Psoas muscle (tissue), 8 donors: ENCODE data around the gene AHI1. TPM values are rescaled to one million over a fixed set of nuclear protein-coding genes. Genes with fewer than 3 reads are reported as not detected.

ENCODE experiments used
- ATAC-seq, 4 donors: fragments of 200-7000 bp; cut with Tn5 transposase; one replicate each; pipeline ENCODE4 v1.9.1; 2020; ENCODE audit warnings: moderate library complexity in 3 of 4, mild to moderate bottlenecking in 2 of 4
- DNase-seq, 2 donors: peaks; one replicate each; pipeline ENCODE4 v3.0.0-alpha.2; 2020
- H3K27ac ChIP-seq: fragments of 200-600 bp; one replicate; pipeline ENCODE4 v1.8.0; 2022
- H3K27me3 ChIP-seq, 3 donors: fragments of 200-600 bp in 1 of 3; one replicate each; pipeline versions ENCODE4 v1.6.1 to v1.8.0; 2013 to 2022; ENCODE audit warnings: low read length in 2 of 3, mild to moderate bottlenecking in 2 of 3, moderate library complexity in 1 of 3; ENCODE audit not compliant: insufficient read depth in 3 of 3
- H3K36me3 ChIP-seq, 2 donors: fragments of 200-600 bp in 1 of 2; one replicate each; pipeline versions ENCODE4 v1.6.1 to v1.8.0; 2013 to 2022; ENCODE audit warnings: low read depth in 1 of 2, mild to moderate bottlenecking in 1 of 2, moderate library complexity in 1 of 2; ENCODE audit not compliant: insufficient read depth in 1 of 2
- H3K4me1 ChIP-seq: fragments of 200-600 bp; one replicate; pipeline ENCODE4 v1.8.0; 2022
- H3K4me3 ChIP-seq: fragments of 200-600 bp; one replicate; pipeline ENCODE4 v1.8.0; 2022; ENCODE audit warnings: mild to moderate bottlenecking
- H3K9me3 ChIP-seq: fragments of 200-600 bp; one replicate; pipeline ENCODE4 v1.8.0; 2022
- WGBS, 3 donors: extraction: QIAGEN DNeasy Blood & Tissue Kit; methylation state at CpG; one replicate each; pipeline versions ENCODE4 v1.1.6 to v1.1.7; 2013; 5-methylcytosine and 5-hydroxymethylcytosine counted together
- intact Hi-C, 2 donors: fragments of 100-400 bp; cut with DNase I; formaldehyde crosslinking; loops; one replicate each; pipeline versions ENCODE4 v1.11.0 to v1.14.2; 2022
- polyA plus RNA-seq, 3 donors: library from polyadenylated mRNA; stranded (reverse); fragments of 200-250 nt; gene quantifications; one replicate each; pipeline ENCODE4 v1.2.3, GENCODE V29; 2013
- total RNA-seq, 4 donors: library from RNA; stranded (reverse); fragmentation: NEBNext Ultra II Directional in 2 of 4; extraction: Animal tissue kit (Norgen Biotek cat#: 25700) in 2 of 4; gene quantifications; one replicate each; pipeline versions ENCODE4 v1.2.1 to v1.2.4, GENCODE V29; 2021 to 2023
- TF ChIP-seq, protein P1 (sequence below): fragments of 200-600 bp; IDR thresholded peaks from one replicate; pipeline ENCODE4 v1.8.0; 2022; ENCODE audit warnings: antibody characterized with exemption
- donor health status: healthy with polysubstance abuse.
- donor health status: DM: no; HTN: no; CAD: no; lungs with moderate emphysema.
- donor health status: Bipolar disorder and iron deficiency.
- donor health status: healthy.
- donor health status: DM: yes; HTN: yes; CAD: no.
- donor health status: DM: no; HTN: no; CAD: no.
- donor health status: DM: no; HTN: no; CAD: no.
- donor health status: DM: yes; HTN: yes; CAD: no.

AHI1 gene
- total and polyA plus RNA-seq, 7 donors = 5.5 to 14.2 (median 8.3) TPM

DNA sequence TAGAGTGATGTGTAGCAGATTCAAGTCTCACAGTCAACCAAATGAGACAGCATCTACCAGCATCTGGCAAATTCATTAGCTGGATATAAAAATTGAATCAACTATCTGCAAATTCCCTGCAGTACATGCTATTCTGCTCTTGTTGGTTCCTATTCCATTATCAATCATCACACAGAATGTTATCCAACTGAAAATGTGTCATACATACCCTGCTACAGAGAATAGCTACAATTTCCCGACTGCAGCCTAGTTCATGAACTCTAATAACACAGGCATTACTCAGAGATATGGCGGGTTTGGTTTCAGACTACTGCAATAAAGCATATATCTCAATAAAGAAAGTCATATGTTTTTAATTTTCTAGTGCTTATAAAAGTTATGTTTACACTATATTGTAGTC, 78.4 kb downstream of the AHI1 start:
- DNase-seq = no peak
- no peak overlapping the region for H3K4me3 ChIP-seq
- H3K4me1 ChIP-seq = no peaks in the 10 kb centered on the region
- TF ChIP-seq, protein P1, sequence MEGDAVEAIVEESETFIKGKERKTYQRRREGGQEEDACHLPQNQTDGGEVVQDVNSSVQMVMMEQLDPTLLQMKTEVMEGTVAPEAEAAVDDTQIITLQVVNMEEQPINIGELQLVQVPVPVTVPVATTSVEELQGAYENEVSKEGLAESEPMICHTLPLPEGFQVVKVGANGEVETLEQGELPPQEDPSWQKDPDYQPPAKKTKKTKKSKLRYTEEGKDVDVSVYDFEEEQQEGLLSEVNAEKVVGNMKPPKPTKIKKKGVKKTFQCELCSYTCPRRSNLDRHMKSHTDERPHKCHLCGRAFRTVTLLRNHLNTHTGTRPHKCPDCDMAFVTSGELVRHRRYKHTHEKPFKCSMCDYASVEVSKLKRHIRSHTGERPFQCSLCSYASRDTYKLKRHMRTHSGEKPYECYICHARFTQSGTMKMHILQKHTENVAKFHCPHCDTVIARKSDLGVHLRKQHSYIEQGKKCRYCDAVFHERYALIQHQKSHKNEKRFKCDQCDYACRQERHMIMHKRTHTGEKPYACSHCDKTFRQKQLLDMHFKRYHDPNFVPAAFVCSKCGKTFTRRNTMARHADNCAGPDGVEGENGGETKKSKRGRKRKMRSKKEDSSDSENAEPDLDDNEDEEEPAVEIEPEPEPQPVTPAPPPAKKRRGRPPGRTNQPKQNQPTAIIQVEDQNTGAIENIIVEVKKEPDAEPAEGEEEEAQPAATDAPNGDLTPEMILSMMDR = no peak
- 86 to 89% (median 88%) methylated on average over 2 of the region's 2 CpGs for WGBS, 3 donors
- intact Hi-C loops = no loop called here
- H3K36me3 ChIP-seq = peaks cover 0 to 4% of the 10 kb centered on the region in 2 donors
- H3K9me3 ChIP-seq = no peaks in the 10 kb centered on the region
- H3K27ac ChIP-seq = no peak overlapping the region
- ATAC-seq = no peak
- H3K27me3 ChIP-seq = no peaks in the 10 kb centered on the region

DNA sequence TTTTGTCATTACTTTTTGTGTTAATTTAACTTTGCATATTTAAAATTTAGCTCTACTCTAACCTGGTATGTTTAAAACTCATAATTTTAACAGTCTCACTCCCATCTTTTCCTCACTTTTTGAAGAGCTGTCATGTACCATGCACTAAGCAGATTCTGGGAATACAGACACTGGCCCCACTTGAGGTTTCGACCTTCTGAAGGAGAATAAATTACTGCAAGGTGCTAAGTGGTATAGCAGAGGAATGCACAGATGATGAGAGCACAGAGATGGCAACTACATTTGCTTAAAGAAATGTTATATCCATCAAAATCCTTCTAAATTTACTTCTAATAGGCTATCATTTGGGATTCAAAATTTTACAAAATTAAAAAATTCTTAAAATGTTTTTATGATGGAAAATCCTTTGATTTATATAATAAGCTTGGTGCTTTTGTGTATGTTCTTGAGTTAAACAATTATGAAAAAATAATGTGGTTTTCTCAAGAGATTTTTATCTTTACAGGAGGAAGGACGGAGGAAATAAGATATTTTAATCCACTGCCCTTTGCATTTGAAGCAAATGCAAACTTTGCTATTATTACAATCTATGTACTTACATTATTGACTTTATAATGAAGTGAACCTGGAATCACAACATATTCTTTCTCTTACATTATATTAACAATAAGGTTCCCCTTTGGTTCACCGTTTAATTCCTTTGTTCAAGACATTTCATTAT, 79.3 kb downstream of the AHI1 start:
- WGBS, 3 donors = 86 to 95% (median 90%) methylated on average over 3 of the region's 3 CpGs

DNA sequence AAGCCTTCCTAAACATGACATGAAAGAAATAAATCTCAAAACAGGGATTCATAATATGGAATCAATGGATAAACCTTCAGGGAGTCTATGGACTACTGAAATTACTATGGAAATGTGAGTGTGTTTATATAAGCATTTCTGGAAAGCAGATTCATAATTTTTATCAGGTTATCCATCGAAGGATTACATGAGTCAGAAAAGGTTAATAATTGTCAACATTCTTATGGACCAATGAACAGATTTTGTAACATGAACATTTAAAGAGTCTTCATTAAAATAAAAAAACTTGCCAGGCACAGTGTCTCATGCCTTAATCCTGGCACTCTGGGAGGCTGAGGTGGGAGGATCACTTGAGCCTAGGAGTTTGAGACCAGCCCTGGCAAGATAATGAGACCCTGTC, 84.8 kb downstream of the AHI1 start:
- no peak overlapping the region for H3K27ac ChIP-seq
- H3K36me3 ChIP-seq = peaks cover 0 to 22% of the 10 kb centered on the region in 2 donors
- intact Hi-C loops = no loop called here
- DNase-seq (no peak), ATAC-seq (no peak)
- no peak overlapping the region for H3K4me3 ChIP-seq
- no peaks in the 10 kb centered on the region for H3K4me1 ChIP-seq
- TF ChIP-seq, protein P1 = no peak
- H3K27me3 ChIP-seq = no peaks in the 10 kb centered on the region
- H3K9me3 ChIP-seq = no peaks in the 10 kb centered on the region
- WGBS, 3 donors = 95 to 97% (median 97%) methylated on average over 1 of the region's 1 CpG

More for the DNA sequence above, 79.3 kb downstream of the AHI1 start:
- Histone ChIP-seq H3K36me3 (peaks cover 0 to 4% of the 10 kb centered on the region in 2 donors), H3K9me3 (no peaks in the 10 kb centered on the region), H3K4me3 (no peak overlapping the region), H3K27me3 (no peaks in the 10 kb centered on the region), H3K4me1 (no peaks in the 10 kb centered on the region), H3K27ac (no peak overlapping the region)
- intact Hi-C loops = no loop called here
- ATAC-seq = no peak
- TF ChIP-seq, protein P1 = no peak
- DNase-seq = no peak

DNA sequence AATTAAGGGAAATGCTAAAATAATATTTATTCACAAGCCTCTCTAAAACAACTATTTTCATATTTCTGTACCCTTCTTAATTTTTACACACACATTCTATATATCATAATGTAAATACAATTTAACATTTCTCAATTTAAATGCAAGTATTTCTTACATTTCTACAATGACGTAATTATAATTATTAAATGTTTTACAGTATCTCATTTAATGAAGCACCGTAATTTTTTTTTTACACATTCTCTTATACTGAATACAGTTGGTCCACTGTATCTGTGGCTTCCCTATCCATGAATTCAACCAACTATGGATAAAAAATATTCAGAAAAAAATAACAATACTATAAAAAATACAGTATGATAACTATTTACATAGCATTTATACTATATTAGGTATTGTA, 85.7 kb downstream of the AHI1 start:
- Histone ChIP-seq H3K36me3 (peaks cover 0 to 31% of the 10 kb centered on the region in 2 donors), H3K27ac (no peak overlapping the region), H3K27me3 (no peaks in the 10 kb centered on the region), H3K4me3 (no peak overlapping the region), H3K4me1 (no peaks in the 10 kb centered on the region), H3K9me3 (no peaks in the 10 kb centered on the region)
- ATAC-seq (no peak), DNase-seq (no peak)
- 97 to 98% (median 97%) methylated on average over 2 of the region's 2 CpGs for WGBS, 3 donors
- TF ChIP-seq, protein P1 = no peak
- intact Hi-C loops = no loop called here

DNA sequence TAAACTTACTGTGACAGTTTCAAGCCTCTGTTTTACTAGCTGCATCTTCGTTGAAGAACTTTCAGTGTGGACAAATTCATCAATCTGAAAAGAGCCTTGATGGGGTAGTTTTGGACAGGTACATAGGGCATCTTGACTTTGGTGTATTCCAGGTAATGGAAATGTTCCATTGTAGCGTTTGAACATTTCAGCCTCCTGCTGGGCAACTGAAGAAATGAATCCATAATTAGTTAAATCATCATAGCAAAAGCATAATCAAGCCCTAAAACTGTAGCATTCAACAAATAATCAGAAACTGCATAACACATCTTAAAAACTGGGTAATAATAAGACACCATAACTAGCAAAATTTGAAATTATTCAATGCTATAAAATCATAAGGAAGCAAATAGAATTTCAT, 86.2 kb downstream of the AHI1 start:
- no peaks in the 10 kb centered on the region for H3K27me3 ChIP-seq
- TF ChIP-seq, protein P1 = no peak
- H3K4me3 ChIP-seq = no peak overlapping the region
- no peaks in the 10 kb centered on the region for H3K4me1 ChIP-seq
- H3K27ac ChIP-seq = no peak overlapping the region
- H3K36me3 ChIP-seq = peaks cover 0 to 36% of the 10 kb centered on the region in 2 donors
- intact Hi-C loops = no loop called here
- WGBS, 3 donors = 85 to 91% (median 88%) methylated on average over 2 of the region's 2 CpGs
- H3K9me3 ChIP-seq = no peaks in the 10 kb centered on the region
- no peak for ATAC-seq
- DNase-seq = no peak
